Measurements from ENCODE around the gene SLC25A53. TPM values are rescaled to one million over a fixed set of nuclear protein-coding genes. Genes with fewer than 3 reads are reported as not detected.

SLC25A53 gene
- total and polyA plus RNA-seq, 2 of the 13 experiments (the other 11 are each of a cell fraction or from before 2014, with no cell fraction given), result 3.4 to 4.5 TPM

DNA sequence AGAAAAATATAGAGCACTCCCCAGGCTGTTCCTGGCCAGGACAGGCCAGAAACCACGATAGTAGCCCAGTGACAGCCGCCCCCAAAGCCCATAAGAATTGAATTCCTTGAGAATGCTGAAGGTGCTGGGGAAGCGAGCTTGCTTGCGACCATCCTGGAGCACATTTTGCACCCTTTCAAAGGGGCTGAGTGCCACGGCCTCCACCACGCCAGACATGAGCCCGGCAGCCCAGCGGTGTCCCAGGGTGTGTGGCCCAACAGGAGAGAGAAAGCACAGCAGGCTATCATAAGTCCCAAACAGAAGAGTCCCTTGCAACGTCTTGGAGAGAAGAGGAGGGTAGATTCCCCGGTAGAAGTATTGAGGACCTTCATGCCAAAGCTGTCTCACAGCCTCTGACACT lies 52.1 kb downstream of the SLC25A53 start:
- Histone ChIP-seq H2AFZ (ENCODE audit: low read length) (no peak overlapping the region), H3K36me3 (replicated peaks in 1 of 2; ENCODE audit: control insufficient read depth in 1 of 2, insufficient read depth in 2 of 2, low read length in 2 of 2) (no peaks in the 10 kb centered on the region), H3K79me2 (ENCODE audit: insufficient read depth, low read length) (no peaks in the 10 kb centered on the region), H3K27ac (ENCODE audit: extremely low read length, insufficient read depth, low read length) (no peak overlapping the region), H3K9ac (ENCODE audit: insufficient read depth, low read depth, low read length) (no peak overlapping the region), H3K4me1 (ENCODE audit: insufficient read depth, low read length) (no peaks in the 10 kb centered on the region), H4K20me1 (ENCODE audit: insufficient read depth, low read length) (no peaks in the 10 kb centered on the region), H3K27me3 (ENCODE audit: control insufficient read depth in 1 of 2, insufficient read depth in 2 of 2, low read length in 2 of 2) (no peaks in the 10 kb centered on the region), H3K9me3 (ENCODE audit: low read length) (no peaks in the 10 kb centered on the region), H3K4me2 (ENCODE audit: low read depth, low read length) (no peak overlapping the region), H3K4me3 (replicated peaks in 1 of 3; ENCODE audit: insufficient read depth in 1 of 3, low read depth in 2 of 3, low read length in 3 of 3) (no peak overlapping the region)
- ATAC-seq, result no peak
- DNase-seq (ENCODE audit: low spot score), result no peak
- in situ Hi-C loops (cut with HindIII; ENCODE audit: extremely low pct_ligation_motif_present, low pct_unique_long_range_greater_than_20kb) (loop anchor here (25.0 kb wide), 2 partner anchors 267 to 567 kb away; partner anchors contain the start of gene RAB9B), intact Hi-C loops (cut with micrococcal nuclease; ENCODE audit: unreplicated experiment) (no loop called here)
- BruUV-seq (replicated peaks), result no TSS peak
- CTCF ChIA-PET (ENCODE audit: low intra/inter-chr PET ratio, low total read pairs), result no interaction called here
- WGBS (ENCODE audit: low lambda C conversion rate), result 0% methylated on average over 1 of the region's 10 CpGs
- FAIRE-seq, result no peak
- POLR2A ChIA-PET, result no interaction called here
- TF ChIP-seq ZNF563 (CRISPR knock-in tag; IDR thresholded peaks at IDR 0.05), result no peak
- no peak for TF ChIP-seq GFI1 (CRISPR knock-in tag; IDR thresholded peaks at IDR 0.05; ENCODE audit: borderline replicate concordance)
- TF ChIP-seq ZNF329 (CRISPR knock-in tag; IDR thresholded peaks at IDR 0.05; ENCODE audit: low read depth), result no peak
- no peak for TF ChIP-seq ZNF335 (CRISPR knock-in tag; IDR thresholded peaks at IDR 0.05)
- TF ChIP-seq, protein P1, sequence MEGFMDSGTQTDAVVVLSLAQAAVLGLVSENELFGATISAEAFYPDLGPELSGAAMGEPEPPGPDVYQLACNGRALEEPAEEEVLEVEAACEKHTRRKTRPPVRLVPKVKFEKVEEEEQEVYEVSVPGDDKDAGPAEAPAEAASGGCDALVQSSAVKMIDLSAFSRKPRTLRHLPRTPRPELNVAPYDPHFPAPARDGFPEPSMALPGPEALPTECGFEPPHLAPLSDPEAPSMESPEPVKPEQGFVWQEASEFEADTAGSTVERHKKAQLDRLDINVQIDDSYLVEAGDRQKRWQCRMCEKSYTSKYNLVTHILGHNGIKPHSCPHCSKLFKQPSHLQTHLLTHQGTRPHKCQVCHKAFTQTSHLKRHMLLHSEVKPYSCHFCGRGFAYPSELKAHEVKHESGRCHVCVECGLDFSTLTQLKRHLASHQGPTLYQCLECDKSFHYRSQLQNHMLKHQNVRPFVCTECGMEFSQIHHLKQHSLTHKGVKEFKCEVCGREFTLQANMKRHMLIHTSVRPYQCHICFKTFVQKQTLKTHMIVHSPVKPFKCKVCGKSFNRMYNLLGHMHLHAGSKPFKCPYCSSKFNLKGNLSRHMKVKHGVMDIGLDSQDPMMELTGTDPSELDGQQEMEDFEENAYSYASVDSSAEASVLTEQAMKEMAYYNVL (CRISPR knock-in tag; IDR thresholded peaks at IDR 0.05; ENCODE audit: borderline replicate concordance), result no peak
- TF ChIP-seq DNMT3B (CRISPR knock-in tag; conservative IDR thresholded peaks at IDR 0.05), result no peak
- TF ChIP-seq, protein P2, sequence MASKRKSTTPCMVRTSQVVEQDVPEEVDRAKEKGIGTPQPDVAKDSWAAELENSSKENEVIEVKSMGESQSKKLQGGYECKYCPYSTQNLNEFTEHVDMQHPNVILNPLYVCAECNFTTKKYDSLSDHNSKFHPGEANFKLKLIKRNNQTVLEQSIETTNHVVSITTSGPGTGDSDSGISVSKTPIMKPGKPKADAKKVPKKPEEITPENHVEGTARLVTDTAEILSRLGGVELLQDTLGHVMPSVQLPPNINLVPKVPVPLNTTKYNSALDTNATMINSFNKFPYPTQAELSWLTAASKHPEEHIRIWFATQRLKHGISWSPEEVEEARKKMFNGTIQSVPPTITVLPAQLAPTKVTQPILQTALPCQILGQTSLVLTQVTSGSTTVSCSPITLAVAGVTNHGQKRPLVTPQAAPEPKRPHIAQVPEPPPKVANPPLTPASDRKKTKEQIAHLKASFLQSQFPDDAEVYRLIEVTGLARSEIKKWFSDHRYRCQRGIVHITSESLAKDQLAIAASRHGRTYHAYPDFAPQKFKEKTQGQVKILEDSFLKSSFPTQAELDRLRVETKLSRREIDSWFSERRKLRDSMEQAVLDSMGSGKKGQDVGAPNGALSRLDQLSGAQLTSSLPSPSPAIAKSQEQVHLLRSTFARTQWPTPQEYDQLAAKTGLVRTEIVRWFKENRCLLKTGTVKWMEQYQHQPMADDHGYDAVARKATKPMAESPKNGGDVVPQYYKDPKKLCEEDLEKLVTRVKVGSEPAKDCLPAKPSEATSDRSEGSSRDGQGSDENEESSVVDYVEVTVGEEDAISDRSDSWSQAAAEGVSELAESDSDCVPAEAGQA (IDR thresholded peaks at IDR 0.05; ENCODE audit: low read depth), result no peak
- TF ChIP-seq, protein P2 (CRISPR knock-in tag; IDR thresholded peaks at IDR 0.05; ENCODE audit: borderline replicate concordance), result no peak
- TF ChIP-seq ZNF205 (CRISPR knock-in tag; IDR thresholded peaks at IDR 0.05), result no peak
- TF ChIP-seq ZSCAN25 (CRISPR knock-in tag; IDR thresholded peaks at IDR 0.05), result no peak
- TF ChIP-seq, protein P3, sequence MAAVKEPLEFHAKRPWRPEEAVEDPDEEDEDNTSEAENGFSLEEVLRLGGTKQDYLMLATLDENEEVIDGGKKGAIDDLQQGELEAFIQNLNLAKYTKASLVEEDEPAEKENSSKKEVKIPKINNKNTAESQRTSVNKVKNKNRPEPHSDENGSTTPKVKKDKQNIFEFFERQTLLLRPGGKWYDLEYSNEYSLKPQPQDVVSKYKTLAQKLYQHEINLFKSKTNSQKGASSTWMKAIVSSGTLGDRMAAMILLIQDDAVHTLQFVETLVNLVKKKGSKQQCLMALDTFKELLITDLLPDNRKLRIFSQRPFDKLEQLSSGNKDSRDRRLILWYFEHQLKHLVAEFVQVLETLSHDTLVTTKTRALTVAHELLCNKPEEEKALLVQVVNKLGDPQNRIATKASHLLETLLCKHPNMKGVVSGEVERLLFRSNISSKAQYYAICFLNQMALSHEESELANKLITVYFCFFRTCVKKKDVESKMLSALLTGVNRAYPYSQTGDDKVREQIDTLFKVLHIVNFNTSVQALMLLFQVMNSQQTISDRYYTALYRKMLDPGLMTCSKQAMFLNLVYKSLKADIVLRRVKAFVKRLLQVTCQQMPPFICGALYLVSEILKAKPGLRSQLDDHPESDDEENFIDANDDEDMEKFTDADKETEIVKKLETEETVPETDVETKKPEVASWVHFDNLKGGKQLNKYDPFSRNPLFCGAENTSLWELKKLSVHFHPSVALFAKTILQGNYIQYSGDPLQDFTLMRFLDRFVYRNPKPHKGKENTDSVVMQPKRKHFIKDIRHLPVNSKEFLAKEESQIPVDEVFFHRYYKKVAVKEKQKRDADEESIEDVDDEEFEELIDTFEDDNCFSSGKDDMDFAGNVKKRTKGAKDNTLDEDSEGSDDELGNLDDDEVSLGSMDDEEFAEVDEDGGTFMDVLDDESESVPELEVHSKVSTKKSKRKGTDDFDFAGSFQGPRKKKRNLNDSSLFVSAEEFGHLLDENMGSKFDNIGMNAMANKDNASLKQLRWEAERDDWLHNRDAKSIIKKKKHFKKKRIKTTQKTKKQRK (IDR thresholded peaks at IDR 0.05; ENCODE audit: low read length), result no peak
- no peak for TF ChIP-seq ZNF839 (CRISPR knock-in tag; IDR thresholded peaks at IDR 0.05; ENCODE audit: borderline replicate concordance)
- TF ChIP-seq BCL6 (CRISPR knock-in tag; IDR thresholded peaks at IDR 0.05), result no peak
- no peak for TF ChIP-seq ZNF20 (CRISPR knock-in tag; IDR thresholded peaks at IDR 0.05)
- no peak for TF ChIP-seq SPEN (CRISPR knock-in tag; IDR thresholded peaks at IDR 0.05; ENCODE audit: low read depth)
